Measurements from ENCODE around the gene ARFIP2.

DNA sequence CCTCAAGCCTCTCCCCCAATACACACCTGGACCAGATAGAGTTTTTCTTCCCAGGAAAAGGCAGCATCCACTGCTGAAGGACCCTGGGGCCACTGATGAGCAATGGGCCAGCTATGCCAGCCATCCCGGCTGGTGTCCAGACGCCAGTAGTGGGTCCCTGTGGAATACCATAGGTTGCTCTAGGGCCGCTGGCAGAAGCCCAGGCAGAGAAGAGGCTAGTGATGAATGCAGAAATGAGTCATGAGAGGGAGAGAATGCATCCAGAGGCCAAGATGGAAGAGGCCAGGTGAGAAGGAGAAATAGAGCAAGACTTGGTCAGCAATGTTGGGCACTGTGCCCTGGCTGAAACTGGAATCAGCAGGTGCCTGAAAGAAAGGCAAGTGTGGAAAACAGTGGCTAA lies 49.3 kb downstream of the ARFIP2 start:
- TF ChIP-seq, protein P1, sequence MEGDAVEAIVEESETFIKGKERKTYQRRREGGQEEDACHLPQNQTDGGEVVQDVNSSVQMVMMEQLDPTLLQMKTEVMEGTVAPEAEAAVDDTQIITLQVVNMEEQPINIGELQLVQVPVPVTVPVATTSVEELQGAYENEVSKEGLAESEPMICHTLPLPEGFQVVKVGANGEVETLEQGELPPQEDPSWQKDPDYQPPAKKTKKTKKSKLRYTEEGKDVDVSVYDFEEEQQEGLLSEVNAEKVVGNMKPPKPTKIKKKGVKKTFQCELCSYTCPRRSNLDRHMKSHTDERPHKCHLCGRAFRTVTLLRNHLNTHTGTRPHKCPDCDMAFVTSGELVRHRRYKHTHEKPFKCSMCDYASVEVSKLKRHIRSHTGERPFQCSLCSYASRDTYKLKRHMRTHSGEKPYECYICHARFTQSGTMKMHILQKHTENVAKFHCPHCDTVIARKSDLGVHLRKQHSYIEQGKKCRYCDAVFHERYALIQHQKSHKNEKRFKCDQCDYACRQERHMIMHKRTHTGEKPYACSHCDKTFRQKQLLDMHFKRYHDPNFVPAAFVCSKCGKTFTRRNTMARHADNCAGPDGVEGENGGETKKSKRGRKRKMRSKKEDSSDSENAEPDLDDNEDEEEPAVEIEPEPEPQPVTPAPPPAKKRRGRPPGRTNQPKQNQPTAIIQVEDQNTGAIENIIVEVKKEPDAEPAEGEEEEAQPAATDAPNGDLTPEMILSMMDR (optimal IDR thresholded peaks at IDR 0.05 in 1 of 3, IDR thresholded peaks at IDR 0.05 in 1 of 3, conservative IDR thresholded peaks at IDR 0.05 in 1 of 3; ENCODE audit: extremely low read depth in 1 of 3, insufficient read depth in 2 of 3, low read length in 3 of 3) = no peak
- no peak for TF ChIP-seq EZH2 (IDR thresholded peaks at IDR 0.05; ENCODE audit: low read length)

Measured in keratinocyte (primary cell).